GM19035 (cell line): ENCODE data around the gene PRC1.
"Not testable (repeated sequence)": the region's sequence is repeated elsewhere in the genome, so short reads cannot be mapped to it uniquely, and the experiment has no call there.

Experiments used
- ATAC-seq: cut with Tn5 transposase; IDR thresholded peaks from one replicate; pipeline ENCODE4 v1.9.1; 2021; ENCODE audit not compliant: unreplicated experiment

PRC1 gene

DNA sequence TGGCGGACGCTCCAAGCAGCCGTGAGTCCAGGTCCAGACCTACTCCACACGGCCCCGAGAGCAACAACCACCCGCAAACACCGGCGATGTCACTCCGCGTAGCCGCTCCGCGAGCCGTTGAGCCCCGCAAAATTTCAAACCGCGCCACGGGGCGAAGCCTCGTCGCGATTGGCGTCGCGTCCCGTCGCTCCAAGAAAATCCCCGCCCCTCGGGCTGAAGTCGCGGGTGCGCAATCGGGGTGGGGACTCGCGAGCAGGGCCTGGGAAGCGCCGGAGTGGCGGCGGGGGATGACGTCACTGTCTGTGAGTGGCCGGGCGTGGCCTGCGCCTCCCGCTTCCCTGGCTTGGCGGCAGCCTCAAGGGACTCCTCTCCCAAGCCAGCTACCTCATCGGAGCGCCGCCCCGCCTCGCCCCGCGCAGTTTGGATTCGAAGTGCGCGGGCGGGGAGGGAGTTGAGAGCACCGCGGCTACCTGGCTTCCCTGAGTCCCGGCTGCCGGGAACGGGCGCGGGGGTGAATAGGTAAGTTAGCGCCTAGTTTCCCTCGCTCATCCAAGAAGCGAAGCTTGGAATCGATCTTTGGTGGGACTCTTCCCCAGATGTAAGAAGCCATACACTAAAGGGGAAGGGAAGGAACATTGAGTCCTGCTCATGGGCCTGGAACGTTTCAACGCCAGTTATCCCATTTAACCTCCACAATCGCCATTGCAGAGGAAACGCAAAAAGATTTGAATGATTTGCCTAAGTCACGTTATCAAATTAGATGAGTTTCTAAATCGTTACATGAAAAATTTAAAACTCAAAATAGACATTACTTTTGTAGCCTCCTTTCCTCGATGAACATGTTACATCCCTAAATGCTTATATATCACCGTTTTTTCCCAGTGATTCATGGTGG, at the start of gene PRC1:
TSS of gene PRC1 (minus strand) at position 119 of the 895 bp plus-strand sequence. CDS start at position 1, 118 bp downstream.
- peak; percentile 95 for ATAC-seq

DNA sequence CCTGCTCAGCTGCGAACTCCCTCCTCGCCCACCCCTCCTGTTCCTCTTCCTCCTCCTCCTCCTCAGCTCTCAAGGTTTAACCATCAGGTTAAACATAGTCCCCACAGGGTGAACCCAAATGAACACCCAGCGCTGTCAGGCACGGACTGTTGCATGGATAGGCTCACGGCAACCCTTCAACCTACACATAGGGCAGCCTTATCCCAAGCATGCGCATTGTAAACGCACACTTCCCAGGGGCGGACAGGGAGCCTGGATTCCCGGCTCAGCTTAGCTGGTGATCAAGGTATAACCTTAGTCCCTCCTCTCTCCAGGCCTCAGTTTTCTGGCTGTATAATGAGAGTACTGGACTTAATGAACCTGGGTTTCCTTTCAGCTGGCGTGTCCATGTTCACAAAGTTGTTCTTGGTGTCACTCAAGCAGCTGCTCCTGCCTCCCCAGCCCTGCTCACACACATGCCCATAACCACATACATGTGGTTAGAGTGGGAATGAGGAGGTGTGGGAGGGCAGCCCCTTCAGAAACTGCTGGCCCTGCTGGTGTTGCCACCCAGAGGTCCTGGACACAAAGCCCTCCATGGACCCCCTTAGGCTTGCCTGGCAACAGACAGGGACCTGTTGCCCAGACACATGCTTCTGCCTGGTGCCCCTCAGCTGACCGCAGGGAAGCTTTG, 49.0 kb upstream of the PRC1 start:
- ATAC-seq = no peak

DNA sequence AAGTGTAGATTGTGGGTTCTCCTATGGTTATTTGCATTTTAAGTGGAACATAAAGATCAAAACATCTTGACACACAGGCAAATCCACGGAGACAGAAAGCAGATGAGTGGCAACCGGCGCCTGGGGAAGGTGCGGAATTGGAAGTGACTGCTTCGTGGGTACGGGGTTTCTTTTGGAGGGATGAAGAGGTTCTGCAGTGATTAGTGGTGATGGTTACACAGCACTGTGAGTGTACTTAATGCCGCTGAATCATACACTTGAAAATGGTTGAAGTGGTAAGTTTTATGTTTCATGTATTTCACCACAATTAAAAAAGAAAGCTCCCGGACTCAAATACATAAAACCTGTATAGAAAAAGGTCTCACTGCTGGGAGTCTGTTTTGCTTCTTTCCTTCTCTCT, 46.5 kb upstream of the PRC1 start:
- no peak for ATAC-seq

GRCh38 chr15:91039996-91040395, 45.7 kb upstream of the PRC1 start:
- ATAC-seq = no peak

DNA sequence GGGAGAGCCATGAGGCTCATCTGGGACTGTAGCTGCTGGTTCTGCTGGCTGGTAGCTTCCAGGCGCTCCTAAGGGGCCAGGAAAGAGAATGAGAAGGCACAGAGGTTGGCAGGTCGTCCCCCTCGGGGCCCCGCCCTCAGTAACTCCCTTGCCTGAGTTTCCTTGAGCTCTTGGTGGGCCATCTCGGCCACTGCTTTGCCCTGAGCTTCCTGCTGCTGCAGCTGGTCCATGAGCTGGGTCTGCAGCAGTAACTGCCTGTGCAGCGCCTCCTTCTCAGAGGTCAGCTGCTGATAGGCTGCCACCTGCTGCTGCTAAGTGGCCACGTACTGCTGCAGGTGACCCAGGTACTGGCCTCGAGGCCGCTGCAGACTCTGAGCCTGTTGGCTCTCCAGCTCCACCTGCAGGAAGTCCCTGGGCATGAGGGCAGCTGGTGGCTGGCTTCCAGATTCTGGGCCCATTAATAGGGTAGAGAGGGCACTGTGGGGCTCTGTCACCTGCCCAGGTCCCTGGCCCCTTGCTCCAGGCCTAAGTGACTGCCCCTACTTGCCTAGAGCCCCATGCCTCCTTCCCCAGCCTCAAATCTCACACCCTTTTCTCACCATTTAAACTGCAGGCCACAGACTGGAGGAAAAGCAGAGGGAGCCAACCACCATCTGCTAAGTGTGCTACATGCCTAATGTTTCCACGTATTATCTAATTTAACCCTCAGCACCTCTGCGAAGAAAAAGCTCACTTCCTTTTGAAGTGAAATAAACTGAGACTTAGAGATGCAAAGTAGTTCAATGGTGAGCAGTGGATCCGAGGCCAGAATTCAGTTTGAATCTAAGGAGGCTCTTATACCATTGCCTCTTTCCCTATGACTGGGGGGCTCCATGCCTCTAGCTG, 38.8 kb upstream of the PRC1 start:
- no peak for ATAC-seq

DNA sequence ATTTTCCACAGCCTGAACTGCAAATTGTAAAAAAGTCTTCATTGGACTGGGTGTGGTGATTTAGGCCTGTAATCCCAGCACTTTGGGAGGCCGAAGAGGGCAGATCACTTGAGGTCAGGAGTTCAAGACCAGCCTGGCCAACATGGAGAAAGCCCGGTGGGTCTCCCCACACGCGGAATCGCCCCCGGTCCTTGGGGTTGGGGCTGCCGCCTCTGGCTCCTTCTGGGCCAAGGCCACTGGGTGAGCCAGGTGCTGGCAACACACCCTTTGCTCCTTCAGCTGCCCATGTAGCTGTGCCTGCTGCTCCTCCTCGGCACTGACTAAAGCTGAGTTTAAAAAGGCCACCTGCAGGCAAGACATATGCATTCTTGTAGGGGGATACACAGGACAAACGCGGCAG, 37.5 kb upstream of the PRC1 start:
- no peak for ATAC-seq

GRCh38 chr15:91027677-91028076, 33.3 kb upstream of the PRC1 start:
- ATAC-seq = no peak

DNA sequence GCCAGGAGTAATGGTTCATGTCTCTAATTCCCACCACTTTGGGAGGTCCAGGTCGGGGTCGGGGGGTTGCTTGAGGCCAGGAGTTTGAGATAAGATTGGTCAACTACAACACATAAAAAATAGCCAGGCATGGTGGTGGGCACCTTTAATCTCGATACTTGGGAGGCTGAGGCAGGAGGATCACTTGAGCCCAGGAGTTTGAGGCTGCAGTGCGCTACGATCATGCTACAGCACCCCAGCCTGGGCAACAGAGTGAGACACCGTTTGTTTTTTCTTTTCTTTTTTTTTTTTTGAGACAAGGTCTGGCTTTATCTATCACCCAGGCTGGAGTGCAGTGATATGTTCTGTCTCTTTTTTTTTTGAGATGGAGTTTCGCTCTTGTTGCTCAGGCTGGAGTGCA, 29.4 kb upstream of the PRC1 start:
- ATAC-seq = no peak

- ATAC-seq = peak; percentile 29
These were observed 28.4 kb upstream of the PRC1 start for GRCh38 chr15:91022832-91023129.

DNA sequence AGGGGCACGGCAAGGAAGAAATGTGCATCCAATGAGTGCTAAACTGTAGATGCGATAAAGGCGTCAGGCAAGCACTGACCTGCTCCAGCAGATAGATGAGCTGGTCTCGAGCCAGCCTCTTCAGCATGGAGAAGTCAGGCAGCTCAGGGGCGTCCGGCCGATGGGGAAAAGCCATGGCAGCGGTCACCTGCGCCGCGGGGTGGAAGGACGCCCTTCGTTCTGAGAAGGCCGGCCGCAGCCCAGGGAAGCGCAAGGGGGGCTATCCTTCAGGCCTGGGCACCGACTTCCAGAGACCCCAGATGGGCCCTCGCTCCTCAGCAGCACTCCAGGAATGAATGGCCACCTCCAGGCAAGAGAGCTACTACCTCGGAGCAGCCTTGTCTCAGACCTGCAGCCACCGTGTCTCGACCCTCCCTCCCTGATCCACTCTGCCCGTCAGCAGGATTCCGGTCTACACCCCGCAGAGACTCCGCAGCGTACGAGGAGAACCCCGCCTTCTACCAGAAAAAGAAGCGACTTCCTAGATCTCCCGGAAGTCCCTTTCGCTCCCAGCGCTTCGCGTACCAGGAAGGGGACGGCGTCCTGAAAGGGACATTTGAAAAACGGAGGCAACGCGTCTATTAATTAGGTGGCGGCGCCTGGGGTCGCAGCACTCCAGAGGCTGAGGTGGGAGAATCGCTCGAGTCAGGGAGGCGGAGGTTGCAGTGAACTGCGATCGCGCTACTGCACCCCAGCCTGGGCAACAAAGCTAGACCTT, 27.9 kb upstream of the PRC1 start, which contains the start of gene VPS33B:
TSS of gene VPS33B (minus strand) at position 520 of the 757 bp plus-strand sequence. CDS start at position 175, 345 bp downstream.
- ATAC-seq = peak; percentile 65

GRCh38 chr15:91021516-91022074, 27.3 kb upstream of the PRC1 start:
- ATAC-seq = no peak

DNA sequence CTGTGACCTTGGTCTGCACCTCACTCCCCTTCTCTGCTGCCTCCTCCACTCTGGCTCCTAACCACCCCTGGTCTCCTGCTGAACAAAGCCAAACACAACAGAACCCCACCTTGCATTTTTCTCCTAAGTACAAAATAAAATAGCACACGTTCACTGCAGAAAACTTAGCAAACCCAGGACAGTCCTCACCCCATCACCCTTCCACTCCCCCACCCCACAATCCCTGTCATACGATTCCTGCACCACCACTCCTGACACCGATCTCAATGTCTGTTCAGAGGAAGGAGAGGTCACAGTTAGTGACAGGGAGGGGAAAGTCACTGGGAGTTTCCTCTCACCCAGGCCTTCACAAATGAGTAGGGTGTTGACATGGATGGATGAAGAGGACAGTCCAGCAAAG, 23.8 kb upstream of the PRC1 start:
- ATAC-seq = no peak

DNA sequence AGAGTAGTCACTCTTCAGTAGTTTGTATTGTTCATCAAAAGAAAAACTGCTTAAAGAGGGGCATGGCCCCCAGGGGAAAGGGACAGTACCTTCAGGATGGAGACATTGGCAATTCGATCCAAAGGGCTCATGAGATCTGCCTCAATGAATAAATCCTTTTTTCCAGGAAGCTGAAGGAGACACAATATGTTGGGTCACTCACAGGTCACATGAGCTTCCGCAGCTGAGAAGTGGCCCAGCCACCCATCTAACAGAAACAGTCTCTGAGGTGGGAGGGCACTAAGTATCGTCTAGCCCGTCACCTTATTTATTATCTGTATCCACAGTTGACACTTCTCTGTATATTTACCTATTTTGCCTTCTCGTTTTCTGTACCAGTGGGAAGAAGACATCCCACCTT, 23.4 kb upstream of the PRC1 start:
- no peak for ATAC-seq

DNA sequence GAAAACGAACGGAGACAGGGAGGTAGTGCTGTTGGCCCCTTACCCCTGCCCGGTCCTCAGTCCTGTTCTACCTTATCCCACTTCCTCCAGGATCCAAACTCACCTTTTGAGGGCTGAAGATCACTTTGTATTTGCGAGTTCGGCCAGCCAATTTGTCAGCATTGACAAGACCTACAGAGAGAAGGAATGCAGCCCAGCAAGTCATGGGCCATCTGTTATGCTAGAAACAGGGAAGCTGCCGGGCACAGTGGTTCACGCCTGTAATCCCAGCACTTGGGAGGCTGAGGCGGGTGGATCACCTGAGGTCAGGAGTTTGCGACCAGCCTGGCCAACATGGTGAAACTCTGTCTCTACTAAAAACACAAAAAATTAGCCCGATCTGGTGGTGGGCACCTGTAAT, 19.4 kb upstream of the PRC1 start:
- not testable (repeated sequence) for ATAC-seq

- ATAC-seq = no peak
These were observed 12.9 kb upstream of the PRC1 start for GRCh38 chr15:91007266-91007665.

- no peak for ATAC-seq
These were observed 6.9 kb upstream of the PRC1 start for GRCh38 chr15:91001209-91001608.

- ATAC-seq = no peak
These were observed 4.4 kb upstream of the PRC1 start for GRCh38 chr15:90998737-90999136.

DNA sequence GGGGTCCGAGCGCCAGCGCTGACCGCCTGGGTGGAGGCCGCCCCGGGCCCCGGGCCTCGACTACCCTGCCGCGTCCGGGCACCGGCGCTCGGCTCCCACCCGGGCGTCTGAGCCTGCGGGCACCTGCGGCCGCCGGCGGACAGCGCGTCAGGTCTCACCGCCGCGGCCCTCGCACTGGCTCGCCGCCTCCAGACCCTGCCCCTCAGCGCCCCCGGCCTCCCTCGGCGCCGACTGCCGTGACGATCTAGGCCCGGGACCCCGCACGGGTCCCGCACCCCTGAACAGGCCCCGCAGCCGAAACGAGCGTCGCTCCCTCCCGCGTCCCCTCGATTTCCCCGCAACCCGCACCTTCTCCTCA, 297 bp downstream of the PRC1 start:
- ATAC-seq = peak; percentile 25

DNA sequence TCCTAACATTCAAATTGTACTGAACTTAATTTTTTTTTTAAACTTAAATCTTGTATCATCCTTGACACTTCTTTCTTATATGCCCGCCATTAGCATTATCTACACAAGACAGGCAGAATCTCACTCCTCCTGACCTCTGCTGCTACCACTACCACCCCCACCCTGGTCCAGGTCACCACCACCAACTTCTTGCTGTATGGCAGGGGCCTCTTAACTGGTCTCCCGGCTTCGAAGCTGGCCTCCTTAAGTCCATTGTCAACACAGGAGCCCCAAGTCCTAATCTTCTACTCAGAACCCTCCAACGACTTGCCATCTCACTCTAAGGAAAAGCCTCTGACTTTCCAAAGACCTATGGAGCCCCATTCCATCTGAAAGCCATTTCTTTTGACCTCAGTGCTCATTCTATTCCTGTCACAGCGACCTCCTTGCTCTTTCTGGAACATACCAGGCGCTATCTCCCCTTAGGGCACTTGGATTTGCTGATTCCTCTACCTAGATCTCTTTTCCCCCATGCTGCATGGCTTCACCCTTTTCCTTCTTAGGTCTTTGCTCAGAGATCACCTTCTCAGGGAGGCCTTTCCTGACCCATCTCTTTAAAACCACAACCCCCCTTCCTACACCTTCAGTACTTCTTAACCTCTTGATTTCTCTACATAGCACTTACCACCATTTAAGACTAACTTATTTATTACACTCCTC, 2.6 kb downstream of the PRC1 start:
- no peak for ATAC-seq

- ATAC-seq = no peak
These were observed 3.9 kb downstream of the PRC1 start for GRCh38 chr15:90990446-90990845.
